Activated CD4-positive, CD25-positive, alpha-beta regulatory T cell (primary cell): ENCODE data around the gene NPSR1.

Experiments
- DNase-seq, 4 experiments: peaks; one replicate each; lab custom pipeline; 2025; lab: John Stamatoyannopoulos, UW

Gene NPSR1

DNA sequence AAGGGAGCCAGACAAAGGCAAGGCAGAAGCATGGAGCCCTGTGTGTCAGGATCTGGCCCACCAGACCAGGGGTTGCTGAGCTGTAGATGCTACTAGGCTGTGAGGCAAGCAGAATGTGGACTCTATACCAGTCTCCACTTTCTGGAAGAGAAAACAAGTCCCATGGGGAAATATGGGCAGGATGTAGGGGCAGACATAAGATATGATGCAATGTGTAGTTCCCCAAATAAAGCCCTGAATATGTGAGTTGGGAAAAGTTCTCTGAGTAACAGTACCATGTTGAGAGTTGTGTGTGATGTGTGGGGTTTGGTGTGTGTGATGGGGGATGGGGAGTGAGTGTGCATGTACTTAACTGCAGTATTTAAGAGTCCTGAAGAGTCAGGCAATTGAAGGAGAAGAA lies 62.3 kb downstream of the NPSR1 start:
- DNase-seq: no peak

DNA sequence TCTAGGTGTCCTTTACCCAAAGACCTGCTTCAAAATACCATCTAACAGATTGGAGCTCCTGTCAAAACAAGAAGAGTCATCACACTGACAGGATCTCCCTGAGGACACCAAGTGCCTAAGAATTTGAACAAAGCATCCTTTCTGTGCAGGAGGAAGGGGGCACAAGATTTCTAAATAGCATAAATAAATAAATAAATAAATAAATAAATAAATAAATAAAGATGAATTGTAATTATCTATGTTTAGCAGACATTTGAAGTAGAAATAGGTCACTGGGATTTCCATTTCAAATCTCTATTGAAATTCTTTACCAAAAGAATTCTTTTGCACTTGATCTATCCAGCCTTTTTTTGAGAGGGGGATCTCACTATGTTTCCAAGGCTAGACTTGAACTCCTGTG lies 65.3 kb downstream of the NPSR1 start:
- DNase-seq: no peak

DNA sequence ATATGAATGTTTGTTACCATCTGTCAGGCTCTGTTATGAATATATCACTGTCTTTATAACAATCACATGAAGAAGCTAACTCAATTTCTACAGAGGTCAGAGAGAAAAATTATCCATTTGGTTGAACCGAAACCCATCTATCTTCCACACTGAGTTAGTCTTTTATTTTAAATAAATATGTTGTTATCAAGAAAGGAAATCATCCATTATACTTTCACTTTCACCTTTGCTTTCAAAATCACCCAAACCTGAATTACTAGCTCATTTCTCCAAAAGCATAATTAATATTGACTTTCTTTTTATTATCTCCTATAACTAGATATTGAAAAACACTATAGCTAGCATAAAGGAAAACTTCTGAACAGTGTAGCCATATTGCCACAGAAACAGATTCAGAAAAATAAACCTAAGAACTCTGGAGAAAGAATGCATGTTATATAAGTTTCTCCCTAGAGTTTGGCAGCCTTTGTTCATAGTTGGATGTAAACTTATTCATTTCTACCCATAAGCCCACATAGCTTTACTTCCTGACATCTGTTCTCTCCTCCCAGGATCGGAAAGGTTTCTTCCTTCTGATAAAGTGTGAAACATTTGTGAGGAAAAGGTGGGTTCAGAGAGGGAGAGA lies 66.0 kb downstream of the NPSR1 start:
- no peak for DNase-seq

DNA sequence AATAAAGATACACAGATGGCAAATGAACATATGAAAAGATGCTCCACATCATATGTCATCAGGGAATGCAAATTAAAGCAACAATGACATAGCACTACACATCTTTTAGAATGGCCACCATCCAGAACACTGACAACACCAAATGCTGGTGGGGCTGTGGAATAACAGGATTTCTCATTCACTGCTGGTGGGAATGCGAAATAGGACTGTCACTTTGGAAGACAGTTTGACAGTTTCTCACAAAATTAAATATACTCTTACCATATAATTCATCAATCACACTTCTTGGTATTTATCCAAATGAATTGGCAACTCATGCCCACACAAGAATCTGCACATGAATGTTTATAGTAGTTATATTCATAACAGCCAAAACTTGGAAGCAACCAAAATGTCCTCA lies 68.2 kb downstream of the NPSR1 start:
- no peak for DNase-seq

DNA sequence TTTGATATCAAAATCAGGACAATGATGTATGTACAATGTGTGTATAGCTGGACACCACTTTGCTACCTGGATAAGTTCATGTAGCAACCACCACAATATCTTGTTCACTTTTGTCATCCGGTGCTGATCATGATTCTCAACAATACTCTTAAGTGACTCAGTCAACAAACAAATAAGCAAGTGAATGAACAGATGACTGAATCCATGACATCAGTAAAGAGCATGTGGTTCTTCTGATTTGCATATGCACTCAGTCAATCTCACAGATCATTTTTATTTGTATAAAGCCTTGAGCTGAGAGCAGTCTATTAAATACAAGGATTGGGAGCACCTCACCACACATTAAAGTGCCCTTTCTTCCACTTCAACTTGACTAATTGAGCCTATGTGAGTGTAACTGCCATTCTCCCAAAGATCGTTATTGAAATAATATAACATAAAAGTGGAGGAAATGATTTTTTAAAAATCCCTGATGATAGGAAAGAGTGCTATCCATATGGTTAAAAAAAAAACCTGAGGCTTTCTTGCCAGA lies 69.5 kb downstream of the NPSR1 start:
- no peak for DNase-seq

DNA sequence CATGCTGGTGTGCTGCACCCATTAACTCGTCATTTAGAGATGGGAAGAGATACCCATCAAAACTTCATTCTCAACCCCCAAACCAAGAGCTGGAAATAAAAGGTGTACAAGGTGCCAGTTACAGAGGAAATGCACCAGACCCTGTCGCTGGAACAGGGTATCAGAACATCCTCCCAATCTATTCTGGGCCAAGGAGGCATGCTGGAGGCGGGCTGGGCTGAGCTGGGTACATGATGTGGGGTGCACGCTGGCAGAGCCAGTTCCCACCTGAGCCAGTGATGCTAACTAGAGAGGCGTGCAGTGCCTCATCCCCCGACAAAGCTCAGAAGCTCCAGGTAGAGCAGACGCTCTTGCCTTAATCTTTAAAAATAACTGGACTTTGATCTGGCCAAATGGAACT lies 70.1 kb downstream of the NPSR1 start:
- DNase-seq: no peak

DNA sequence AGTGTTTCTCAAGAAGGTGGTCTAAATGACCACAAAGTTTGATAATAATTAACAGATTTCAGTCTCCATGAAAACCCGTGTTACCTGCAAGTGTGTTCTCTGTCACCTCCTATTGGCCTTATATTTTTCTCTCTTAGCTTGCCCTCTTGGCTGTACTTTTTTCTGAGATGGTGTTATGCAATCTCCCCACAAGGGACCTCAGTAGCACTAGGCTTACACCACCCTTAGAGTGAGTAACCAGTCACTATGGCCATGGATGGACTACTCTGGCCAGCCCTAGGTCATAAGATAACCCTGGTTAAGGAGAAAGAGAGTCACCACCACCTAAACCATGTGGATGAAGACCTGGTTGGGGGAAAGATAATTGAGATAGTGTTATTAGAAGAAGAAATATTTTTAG lies 76.8 kb downstream of the NPSR1 start:
- no peak for DNase-seq

DNA sequence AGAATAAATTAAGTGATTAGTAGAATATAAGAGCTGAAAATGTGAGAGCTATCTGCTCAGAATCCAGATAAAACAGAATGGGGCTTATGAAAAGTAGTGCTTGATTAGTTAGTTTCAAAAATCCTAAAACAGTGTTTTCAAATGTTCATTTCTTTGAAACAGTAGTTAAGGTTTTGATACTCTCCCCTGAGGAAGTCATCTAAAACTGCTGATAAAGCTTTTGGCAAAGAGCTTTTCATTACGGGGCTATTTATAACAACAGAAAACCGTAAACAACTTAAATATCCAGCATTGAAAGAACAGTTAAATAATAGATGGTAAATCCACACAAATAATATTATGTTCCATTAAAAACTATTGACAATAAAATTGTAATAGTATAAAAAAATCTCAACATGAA lies 77.5 kb downstream of the NPSR1 start:
- DNase-seq: no peak

DNA sequence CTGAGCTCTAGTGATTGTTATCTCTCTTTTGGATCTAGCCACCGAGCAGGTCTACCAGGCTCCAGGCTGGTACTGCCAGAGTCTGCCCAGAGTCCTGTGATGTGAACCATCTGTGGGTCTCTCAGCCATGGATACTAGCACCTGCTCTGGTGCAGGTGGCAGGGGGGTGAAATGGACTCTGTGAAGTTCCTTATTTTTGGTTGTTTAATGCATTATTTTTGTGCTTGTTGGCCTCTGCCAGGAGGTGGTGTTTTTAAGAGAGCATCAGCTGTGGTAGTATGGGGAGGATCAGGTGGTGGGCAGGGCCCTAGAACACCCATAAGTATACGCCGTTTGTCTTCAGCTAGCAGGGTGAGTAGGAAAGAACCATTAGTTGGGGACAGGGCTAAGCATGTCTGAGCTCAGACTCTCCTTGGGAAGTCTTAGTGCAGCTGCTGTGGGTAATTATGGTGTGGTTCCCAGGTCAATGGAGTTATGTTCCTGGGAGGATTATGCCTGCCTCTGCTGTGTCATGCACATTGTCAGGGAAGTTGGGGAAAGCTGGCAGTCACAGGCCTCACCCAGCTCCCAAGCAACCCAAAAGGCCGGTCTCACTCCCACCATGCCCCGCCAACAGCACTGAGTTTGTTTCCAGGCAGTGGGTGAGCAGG lies 81.8 kb downstream of the NPSR1 start:
- no peak for DNase-seq

DNA sequence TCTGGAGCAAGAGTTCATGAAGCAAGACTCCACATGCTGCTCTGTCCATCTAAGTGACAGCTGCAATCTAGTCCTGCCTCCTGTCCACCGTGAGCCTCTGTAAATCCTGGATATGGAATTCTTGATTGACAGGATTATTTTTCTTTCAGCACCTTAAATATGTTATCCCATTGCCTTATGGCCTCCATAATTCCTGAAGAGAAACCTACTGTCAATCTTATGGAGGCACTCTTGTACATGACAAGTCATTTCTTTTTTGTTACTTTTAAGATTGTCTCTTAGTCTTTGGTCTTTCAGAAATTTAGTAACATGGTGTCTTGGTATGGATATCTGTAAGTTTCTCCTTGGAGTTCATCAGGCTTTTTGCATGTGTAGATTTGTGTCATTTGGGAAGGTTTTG lies 82.8 kb downstream of the NPSR1 start:
- no peak for DNase-seq

DNA sequence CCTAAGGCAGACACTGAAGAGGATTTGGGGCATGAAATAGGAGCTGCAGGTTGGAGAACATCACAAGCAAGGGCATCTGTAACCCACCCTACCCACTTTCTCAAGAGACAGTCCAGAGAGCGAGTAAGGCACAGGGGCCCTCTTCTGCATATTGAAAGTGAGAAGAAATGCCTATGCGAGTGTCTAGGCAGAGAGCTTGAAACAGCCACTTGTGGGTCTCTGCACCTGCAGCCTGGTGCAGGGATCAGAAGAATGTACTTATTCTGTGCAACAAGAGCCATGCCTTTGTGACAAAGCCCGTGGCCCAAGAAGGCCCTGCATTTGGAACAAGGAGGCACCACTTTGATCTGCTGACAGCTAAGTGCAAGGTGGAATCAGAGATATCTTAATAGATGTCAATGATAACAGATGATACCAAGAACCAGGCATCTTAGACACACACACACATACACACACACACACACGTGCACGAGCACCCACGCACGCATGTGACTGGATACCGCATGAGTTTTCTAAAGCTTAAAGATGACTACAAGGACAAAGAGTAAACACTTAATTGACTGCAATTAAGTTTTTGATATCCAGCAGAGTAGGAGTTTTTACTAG lies 89.3 kb downstream of the NPSR1 start:
- DNase-seq: no peak

DNA sequence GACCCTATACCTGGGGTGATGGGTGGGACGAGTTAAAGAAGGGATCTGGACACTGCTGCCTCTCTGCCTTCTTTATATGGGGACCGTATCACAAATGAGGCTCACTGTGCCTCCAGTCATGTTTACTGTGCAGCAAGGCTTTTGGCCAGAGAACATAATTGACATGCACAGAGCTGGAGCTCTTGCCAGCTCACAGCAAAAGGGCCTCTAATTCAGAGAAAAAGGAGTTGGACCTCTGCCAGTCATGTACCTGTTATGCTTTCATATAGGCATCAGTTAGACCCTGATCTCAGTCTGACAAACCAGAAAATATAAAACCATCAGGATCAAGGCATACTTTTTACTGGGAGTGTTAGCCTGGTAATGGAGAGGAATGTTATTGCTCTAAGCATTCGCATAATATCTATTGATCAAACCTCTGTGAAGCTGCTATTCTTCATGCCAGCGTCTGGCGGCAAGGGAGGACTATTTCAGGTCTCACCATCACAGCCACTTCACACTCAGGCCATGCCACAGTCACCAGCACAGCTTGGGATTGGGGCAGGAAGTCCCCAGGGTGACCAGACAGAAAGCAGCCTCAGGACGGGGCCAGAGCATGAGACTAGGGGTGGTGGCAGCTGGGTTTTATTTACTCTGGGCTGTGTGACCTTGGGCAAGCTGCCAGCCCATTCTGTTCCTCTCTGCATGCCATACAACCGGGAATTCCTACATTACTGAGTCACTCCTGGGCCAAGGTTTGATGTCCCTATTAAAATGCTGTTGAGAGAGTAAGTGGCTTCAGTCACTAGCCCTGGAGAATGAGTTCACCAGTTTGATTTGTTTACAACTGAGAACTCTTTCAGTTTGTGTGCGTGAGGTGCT lies 90.1 kb downstream of the NPSR1 start:
- DNase-seq: no peak

DNA sequence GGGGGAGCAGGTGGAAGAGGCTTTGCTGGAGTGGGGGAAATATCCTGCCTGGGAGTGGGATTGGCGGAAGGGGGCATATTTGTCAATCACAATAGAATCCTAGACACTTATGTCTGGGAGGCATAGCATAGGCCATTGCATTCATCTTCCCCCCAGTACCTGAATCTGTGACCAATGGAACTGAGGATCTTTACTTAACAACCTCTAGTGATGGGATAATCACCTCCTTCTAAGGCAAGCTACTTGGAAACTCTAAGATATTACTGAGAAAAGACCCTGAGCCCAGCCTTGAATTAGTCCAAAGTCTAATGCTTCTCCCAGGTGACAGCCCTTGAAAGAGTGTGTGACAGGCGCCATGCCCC lies 90.7 kb downstream of the NPSR1 start:
- DNase-seq: no peak

DNA sequence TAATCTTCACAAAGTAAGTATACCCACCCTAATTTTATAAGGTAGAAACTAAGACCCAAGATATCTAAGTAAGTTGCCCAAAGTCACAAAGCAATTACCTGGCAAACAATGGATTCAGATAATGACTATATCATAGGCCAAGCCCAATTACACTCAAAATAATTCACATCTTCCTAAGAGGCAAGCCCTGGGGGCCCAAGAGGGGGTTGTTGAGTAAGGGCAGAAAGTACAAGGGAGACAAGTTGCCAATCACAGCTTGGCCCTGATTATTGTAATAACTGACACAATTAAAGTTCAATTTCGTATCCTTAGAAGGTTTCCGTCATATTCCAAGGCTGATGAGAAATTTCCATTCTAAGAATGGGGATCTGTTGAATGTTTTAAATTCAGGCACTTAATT lies 91.4 kb downstream of the NPSR1 start:
- no peak for DNase-seq

DNA sequence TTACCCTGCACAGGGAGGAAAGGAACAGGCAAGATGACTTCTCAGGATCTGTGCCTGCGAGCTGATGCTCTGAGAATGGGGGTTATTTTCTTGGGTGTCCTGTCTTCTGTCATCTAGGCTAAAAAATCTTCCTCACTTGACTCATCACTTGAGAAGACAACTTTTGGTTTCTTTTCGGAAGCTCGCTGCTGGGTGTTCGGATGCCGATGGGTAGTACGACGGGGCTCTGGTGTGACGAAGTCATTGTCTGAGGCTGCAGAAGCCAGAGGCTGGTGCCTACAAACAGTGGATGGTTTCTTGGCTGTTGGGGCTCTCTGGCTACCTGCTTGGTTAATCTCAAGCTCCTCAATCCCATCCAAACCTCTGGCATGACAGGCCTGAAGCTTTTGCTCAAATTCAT lies 92.2 kb downstream of the NPSR1 start:
- DNase-seq: no peak

DNA sequence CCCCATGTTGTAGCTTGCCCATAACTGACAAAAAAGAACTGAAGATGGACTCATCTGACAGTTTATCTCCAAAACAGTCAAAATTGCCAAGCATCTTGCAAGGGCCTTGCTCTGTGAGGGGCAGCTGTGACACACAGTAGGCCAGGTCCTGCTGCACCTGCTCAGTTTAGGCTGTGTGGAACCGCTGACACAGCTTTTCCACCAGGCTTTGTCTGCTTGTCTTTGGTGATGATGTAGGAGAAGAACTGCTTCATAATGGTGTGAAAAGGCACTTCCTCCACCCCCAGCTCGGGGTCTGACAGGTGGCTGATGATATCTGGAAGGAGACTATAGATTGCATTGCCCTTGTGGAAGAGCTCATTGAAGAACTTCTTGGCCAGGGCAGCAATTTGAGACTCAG lies 92.6 kb downstream of the NPSR1 start:
- DNase-seq: no peak

DNA sequence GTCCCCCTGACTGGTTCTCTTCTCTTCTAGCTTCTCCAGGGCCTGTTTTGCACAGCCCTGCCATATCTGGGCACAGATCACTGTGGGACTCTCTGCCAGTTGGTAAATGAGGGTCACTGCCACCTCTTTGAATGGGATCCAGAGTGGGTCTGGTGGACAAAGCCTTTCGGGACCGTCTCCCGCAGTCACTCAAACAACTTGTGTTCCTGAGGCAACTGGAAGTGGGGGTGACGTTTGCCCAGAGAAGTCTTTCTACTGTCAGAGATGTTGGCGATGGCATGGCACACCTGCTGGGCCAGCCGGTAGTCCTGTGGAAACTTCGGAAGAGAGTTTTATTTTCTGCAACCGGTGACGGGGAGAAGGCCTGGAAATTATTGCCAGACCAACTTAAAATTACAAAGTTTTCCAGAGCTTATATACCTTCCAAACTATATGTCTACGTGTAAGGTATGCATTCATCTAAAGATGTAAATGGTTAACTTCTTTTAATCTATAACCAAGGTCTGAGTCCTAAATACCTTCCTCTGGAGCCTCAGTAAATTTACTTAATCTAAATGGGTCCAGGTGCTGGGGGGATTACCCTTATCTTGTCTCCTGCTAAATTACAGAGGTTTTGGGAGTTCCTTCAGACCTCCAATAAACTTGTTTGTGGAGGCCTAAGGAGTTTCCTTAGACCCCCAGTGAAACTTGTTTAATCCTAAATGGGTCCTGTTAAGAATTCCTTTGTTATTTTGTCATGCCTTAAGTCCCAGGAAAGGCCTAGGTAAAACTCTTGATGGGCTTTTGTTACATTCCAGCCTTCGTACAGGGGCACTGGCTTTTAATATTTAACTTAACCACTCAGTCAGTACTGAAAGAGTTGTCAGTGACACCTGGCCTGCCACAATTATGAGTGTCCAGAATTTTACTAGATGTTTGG lies 94.0 kb downstream of the NPSR1 start:
- DNase-seq: no peak

DNA sequence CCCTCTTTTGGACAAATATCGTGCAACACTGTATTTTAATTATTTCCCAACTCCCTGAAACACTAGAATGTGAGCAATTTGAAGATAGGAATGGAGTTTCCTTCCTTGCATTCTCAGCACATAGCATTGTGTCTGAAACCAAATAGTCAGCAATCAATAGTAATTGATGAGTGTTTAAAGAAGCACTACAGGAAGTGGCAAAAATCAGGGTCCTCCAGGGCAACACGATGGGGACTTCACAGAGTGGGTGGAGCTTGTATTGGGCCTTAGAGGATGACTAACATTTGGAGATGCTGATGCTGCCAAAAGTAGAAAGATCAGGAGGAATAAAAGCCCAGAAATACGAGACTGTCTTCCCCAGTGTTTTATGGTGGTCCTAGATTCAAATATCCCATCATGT lies 94.9 kb downstream of the NPSR1 start:
- no peak for DNase-seq

DNA sequence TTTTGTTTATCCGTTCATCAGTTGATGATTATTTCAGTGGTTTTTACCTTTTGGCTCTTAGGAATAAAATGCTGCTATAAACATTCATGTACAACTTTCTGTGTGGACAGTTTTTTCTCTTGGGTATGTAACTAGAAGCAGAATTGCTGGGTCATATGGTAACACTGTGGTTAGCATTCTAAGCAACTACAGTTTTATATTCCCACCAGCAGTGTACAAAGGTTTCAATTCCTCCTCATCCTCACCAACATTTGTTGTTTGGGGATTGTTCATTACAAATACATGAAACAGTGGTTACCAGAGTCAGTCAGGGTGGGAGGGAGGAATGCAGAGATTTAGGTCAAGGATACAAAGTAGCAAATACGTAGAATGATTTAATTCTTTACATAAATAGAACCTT lies 97.0 kb downstream of the NPSR1 start:
- no peak for DNase-seq

DNA sequence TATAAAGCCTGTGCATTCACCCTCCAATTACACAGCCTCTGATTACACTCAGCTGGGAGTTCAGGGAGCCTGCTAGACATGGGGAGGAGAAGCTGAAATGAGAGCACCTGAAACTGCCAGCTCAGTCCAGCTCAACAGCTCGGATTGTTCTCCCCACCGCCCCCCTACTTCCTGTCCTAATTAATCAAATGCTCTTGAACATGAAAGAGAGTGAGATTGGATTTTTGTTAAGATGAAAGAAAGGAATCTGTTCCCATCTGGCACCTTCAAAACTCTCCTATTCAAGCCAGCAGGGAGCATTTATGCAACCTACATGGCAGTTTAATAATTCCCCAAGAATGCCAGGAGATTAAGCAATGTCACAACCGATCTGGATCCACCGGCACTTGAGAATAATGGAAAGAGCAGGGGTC lies 98.0 kb downstream of the NPSR1 start:
- no peak for DNase-seq

DNA sequence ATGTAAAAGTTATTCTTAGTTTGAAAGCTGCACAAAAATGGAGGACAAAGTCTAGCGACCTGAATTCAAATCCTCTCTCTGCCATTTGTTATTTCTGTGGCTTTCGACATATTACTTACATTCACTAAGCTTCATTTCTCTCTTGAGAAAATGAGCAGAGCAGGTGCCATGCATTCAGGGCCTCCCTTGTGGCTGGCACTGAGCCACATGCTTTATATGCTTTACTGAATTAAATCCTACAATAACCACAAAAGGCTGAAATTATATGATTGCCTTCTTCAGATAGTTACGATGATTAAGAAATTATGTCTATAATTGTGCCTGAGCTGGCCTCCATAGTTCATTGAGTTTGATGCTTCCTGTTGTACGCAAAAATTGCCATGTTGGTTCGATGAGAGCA lies 98.7 kb downstream of the NPSR1 start:
- DNase-seq: no peak
